ENCODE data around the gene PRRC2B. TPM values are rescaled to one million over a fixed set of nuclear protein-coding genes. Genes with fewer than 3 reads are reported as not detected.
"Not testable (repeated sequence)": the region's sequence is repeated elsewhere in the genome, so short reads cannot be mapped to it uniquely, and the experiment has no call there.

The PRRC2B gene
- polyA plus RNA-seq, 1 donor, result 174 TPM

DNA sequence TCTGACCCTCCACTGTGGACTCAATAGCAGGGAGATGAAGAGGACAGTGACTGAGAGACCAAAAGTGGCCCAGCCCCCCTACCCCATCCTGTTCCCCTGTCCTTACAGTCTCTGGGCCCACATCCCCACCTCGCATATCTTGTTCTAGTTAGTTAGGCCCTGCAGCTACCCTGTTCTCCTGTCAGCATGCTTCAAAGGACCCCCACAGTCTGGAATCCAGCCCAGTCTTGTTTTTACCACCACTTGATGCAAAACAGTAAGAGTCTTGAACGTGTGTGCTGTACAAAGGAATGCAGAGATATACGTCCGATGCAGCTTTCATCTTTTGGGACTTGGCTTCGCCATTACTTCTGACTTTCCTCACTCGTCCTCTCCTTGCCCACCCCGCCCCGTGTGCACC is 96.6 kb downstream of the PRRC2B start:
- DNase-seq, result no peak

GRCh38 chr9:131491001-131491710 is 97.3 kb downstream of the PRRC2B start:
- no peak for DNase-seq

DNA sequence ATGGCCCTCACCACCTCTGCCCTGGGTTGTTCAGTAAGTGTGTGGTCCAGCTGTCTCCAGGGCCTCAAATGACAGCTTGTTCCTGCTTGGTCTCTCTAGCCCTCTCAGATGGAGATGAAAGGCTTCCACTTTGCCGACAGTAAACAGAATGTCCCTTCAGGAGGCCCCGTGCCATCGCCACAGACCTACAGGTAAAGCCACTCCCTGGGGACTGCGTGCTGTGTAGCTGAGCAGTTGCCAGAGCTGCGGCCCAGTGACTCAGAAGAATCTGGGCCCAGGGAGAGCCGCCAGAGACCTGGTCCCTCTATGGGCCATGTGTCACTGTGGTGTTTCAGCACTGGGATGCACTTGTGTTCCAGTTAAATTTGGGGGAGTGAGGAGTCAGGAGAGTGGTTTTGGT is 98.2 kb downstream of the PRRC2B start:
- DNase-seq, result no peak

- no peak for DNase-seq
Measured at GRCh38 chr9:131494296-131494870, 100.5 kb downstream of the PRRC2B start.

GRCh38 chr9:131495785-131496184 is 101.9 kb downstream of the PRRC2B start:
- no peak for DNase-seq

- DNase-seq, result no peak
Measured at GRCh38 chr9:131496844-131497405, 103.0 kb downstream of the PRRC2B start.

DNA sequence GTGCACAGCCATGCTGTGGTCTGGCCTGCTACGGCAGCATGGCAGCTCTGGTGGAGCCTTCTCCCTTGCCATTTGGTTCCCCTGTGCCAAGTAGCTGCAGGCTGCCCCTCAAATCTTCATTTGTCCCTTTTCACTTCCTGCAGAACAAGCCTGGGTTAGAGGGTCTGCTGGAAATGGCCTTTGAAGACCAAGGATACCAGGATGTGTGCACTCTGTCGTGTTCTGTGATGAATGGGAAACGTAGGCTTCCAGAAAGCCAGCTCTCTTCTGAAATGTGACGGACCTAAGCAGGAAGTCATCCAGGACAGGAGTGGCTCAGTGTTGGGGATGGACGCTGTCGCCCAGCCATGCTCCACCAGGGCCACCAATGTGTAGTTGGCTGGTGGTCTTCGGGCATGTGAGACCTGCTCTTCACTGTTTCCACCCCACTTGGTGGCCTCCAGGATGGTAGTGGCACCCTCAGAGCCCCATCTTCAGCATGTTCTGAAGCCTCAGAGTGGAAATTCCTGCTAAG is 105.4 kb downstream of the PRRC2B start:
- DNase-seq, result no peak

DNA sequence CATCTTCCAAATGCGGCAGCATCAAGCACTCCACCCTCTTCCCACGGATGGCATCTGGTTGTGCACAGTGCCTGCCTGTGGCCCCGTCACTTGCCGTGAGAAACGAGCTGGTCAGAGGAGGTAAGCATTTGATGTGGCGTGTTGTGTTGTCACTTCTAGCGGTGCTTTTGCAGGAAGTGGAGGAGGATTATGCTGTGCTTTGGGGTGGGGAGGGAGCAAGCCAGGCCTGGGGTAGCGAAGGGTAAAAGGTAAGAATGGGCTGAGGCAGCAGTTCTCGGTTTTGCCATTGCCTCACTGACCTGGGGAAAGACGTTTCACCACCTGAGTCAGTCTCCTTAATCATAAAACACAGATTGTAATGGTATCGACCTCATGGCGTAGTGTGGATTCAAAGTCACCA is 106.5 kb downstream of the PRRC2B start:
- no peak for DNase-seq

DNA sequence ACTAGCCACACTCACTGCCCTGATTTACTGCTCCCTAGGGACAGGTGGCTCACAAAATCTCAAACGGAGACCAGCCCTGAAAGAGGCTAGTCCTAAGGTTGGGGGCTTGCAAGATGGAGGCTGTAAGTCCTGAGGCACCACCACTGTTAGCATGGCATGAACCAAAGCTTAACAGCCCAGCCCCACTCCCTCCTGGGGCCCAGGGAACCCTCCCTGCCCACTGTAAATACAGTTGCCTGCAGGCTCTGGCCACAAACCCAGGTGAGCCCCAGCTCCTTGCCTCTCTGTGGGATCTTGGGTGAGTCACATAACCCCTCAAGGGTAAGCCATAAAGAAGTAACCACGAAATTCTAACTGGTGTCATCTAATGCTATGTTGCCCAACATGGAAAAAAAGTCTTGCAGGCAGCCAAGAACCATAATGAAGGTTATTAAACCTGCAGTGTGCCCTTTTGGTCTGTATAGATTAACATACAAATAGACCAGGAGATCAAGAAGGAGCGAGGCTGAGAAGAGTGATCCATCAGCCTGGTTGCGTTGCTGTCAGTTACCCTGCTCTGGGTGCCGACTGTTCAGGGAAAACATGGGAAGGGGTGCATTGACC is 107.2 kb downstream of the PRRC2B start:
- no peak for DNase-seq

DNA sequence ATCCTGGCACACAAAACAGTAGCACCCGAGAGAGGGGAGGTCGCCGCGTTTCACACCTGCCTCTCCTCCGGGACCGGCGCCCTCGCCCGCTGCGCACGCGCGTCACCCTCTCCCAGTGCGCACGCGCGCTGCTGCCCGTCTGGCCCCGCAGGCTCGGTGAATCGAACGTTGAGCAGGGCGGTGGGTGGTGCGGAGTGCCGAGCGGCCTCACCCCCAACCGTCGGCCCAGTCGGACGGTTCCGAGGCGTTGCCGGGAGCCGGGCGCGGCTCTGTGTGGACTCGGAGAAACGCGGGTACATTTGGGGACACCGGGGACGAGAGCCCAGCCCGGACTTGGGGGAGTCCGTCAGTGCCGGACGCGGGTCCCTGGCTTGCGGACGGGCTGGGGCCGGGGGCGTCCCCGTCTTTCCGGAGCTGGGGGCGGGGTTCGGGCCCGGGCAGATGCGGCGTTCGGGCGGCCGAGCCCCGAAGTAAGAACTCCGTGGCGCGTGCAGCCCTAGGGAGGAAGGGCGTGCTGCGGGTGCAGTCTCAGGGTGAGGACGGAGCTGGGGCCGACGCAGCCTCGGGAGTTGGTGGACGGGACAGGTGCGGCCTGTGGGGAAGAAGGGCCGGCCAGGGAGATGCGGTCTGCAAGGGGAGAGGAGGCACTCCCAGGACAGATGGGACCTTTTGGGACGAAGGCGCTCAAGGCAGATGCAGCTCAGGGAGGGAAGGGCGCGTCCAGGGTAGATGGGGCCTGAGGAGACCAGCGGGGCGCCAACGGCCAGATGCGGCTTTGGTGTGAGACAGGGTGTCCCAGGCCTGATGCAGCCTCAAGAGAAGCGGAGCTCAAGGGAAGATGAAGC is 109.1 kb downstream of the PRRC2B start, which contains the start of gene POMT1:
TSS of gene POMT1 (plus strand) at position 138 of the 845 bp plus-strand sequence. CDS start 1,301 bp downstream, outside the sequence.
- peak; percentile 89 for DNase-seq

DNA sequence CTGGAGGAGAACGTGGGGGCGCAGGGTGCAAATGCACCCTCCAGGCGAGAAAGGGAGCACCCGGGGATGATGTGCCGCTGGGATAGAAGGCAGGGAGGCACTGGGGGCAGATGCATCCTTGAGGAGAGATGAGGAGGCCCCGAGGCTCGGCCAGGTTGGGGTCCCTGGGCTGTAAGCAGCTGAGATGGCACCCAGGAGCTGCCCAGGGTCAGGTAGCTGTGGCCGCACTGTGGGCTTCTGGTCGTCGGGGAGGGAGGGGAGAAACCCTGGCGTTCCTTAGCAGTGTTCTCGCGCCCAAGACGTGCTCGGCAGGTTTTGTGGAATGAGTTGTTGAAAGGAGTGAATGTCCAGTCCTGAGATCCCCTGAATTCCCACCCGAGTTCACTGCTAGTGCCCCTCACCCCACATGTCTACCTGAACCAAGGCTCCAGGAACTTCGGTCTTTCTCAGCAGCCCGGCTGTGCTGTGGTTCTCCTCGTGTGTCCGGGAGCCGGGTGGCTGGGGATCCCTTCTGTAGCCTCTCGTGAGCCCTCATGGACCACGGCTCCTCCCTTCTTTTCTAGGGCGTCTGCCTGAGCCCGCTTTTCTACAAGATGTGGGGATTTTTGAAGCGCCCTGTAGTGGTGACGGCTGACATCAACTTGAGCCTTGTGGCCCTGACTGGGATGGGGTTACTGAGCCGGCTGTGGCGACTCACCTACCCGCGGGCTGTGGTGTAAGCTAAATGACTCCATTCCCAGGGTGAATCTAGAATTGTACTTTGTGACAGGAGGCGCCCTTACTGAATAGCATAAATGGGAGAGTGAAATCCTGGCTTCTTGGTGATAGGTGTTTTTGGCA is 110.0 kb downstream of the PRRC2B start:
- DNase-seq, result no peak

- DNase-seq, result no peak
Measured at GRCh38 chr9:131505012-131505411, 111.1 kb downstream of the PRRC2B start.

DNA sequence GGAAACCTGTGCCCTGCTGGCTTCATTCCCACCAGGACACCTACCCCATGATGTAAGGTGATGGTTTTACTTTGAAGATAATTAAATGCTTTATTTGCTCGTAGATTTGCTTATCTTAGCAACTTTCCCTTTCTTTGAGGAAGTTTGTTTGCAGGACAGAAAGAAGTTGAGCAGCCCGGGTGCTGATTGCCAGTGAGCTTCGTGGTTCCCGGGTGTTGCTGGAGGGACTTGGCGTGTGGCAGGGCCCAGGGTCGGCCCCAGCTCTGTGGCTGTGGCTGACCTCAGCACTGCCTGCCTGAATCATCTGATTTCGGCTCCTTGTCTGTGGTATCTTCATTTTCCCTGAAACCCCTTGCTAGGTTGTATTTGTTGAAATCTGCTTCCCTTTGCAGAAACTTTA is 117.5 kb downstream of the PRRC2B start:
- no peak for DNase-seq

- no peak for DNase-seq
Measured at GRCh38 chr9:131511880-131512279, 118.0 kb downstream of the PRRC2B start.

GRCh38 chr9:131513177-131513576 is 119.3 kb downstream of the PRRC2B start:
- no peak for DNase-seq

- DNase-seq, result not testable (repeated sequence)
Measured at GRCh38 chr9:131515559-131516031, 121.7 kb downstream of the PRRC2B start.

GRCh38 chr9:131516100-131516499 is 122.2 kb downstream of the PRRC2B start:
- DNase-seq, result no peak

GRCh38 chr9:131516930-131517329 is 123.0 kb downstream of the PRRC2B start:
- no peak for DNase-seq

DNA sequence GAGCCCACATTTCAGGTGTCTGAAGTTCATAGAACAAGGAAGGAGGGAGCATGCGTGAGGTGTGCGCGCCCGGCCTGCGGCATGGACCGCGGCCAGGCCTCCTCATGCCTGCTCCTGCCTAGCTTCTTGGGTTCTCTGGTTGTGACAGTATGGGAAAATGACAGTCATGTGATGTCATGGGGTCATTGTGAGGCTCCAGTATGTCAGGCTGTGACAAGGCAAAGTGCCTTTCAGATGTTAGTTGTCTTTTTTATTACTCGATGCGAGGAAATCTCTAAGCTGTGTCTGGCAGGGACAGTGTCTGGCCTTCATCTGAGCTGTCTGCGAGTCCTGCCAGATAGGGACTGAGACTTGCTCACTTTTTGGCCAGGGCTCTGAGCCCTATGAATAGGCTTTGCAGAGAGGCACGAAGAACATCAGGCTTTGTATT is 123.9 kb downstream of the PRRC2B start:
- DNase-seq, result no peak

- DNase-seq, result no peak
Measured at GRCh38 chr9:131518553-131518952, 124.7 kb downstream of the PRRC2B start.

DNA sequence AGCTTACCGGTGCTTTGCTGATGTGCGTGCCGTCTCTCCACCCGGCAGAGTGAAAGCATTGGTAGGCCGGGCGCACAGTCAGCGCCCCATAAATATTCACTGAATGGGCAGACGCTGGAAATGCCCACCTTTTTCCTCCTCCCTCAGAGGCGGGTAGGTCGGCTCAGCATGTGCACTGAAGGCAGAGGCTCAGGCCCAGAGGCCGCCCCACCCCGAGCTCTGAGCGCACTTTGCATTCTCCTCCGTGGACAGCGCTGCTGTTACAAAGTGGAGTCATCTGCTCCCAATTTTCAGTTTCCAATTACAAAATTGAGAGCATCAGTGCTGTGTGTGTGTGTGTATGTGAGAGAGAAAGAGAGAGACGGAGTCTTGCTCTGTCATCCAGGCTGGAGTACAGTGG is 126.6 kb downstream of the PRRC2B start:
- DNase-seq, result no peak

All from hindlimb muscle (tissue), 1 donor.